ENCODE data around the gene DCAF8L2.
"Not testable (repeated sequence)": the region's sequence is repeated elsewhere in the genome, so short reads cannot be mapped to it uniquely, and the experiment has no call there.

The DCAF8L2 gene

DNA sequence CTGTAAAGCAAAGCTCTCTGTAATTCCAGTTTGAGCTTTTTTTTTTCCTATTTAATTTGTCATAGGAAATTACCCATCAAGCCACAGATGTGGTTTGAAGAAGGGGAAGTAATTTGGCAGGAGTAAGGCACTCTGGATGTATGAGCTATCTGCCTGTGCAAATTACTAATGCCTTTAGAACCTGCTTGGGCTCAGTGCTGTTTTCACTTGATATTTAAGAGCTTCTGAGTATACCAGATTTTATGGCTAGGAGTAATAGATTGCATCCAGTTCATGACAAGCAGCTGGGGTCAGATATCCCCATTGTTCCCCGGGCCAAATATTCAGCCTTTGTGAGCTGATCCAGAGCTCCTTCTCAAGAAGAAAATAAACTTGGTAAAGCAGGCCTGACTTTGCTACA, 89.1 kb downstream of the DCAF8L2 start:
- no peak for DNase-seq (ENCODE audit: low spot score)

DNA sequence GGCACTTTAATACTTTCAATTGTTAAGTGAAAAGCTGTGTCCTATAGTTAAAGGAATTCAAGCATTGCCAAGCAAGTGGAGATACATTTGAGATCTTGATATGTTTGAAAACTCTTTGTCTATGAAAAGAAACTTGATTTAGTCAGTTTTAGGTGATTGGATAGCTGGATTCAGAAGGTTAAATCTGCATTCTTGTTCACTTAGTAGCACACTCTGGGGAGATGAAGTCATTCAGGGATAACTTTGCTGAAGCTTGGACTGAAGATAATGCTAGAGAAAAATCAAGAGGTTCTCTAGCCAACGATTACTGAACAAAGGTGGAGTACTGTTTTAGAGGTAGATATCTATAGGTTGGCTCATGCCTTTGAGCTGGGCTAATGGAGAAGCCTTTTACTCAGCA, 90.6 kb downstream of the DCAF8L2 start:
- no peak for DNase-seq (ENCODE audit: low spot score)

DNA sequence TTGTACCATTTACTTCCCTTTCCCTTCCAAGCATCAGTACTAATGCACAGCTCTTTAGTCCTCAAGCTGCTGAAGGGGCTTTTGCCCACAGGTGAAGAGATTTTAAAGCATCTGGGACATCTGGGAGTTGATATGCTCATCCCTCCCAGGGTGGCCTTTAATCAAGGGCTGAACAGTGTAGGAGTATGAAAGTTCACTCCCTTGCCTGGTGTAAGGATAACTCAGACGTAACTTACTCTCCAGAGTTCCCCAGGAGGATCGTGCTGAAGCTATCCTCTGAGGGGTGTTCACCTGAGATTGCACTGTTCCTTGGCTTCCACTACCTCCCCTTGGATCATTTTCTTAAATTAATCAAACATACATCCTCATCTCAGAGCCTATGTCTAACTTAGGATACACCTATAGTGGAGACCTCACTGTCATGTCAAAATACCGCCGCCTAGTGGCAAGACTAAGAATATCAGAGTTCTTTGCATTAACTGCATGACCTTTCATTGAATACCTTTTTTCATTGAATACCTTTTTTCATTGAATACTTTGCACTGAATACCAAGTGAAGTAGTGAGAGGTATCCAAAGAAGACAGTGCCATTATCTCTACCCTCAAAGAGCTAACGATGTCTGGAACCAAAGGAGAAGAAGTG, 93.5 kb downstream of the DCAF8L2 start:
- peak; percentile 7 for DNase-seq (ENCODE audit: low spot score)

DNA sequence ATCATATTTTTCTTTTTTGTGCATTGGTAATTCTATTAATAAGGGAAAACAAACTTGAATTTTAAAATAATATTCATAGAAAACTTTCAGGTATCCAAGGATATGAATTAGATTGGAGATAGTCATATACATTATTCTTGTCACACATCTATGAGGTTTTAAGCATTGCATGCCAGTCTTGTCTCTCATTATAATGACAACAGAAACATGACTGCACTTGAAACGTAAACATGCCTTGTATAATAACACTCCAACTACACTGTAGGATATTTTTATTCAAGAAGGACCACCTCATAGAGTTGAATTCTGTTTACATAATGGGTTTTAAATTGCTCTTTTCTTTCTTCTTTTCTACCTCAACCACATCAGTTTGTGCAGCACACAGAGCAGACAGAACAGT, 104.5 kb downstream of the DCAF8L2 start:
- no peak for DNase-seq (ENCODE audit: low spot score)

DNA sequence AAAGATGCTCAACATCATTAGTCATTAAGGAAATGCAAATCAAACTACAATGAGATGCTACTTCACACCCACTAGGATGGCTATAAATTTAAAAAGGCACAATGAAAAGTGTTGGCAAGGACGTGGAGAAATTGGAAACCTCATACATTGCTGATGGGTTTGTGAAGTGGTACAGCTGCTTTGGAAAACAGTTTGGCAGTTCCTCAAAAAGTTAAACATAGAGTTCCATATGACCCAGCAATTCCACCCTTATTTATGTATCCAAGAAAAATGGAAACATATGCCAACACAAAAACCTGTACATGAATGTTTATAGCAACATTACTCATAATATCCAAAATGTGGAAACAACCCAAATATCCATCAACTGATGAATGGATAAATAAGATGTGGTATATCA, 116.4 kb downstream of the DCAF8L2 start:
- no peak for DNase-seq (ENCODE audit: low spot score)

DNA sequence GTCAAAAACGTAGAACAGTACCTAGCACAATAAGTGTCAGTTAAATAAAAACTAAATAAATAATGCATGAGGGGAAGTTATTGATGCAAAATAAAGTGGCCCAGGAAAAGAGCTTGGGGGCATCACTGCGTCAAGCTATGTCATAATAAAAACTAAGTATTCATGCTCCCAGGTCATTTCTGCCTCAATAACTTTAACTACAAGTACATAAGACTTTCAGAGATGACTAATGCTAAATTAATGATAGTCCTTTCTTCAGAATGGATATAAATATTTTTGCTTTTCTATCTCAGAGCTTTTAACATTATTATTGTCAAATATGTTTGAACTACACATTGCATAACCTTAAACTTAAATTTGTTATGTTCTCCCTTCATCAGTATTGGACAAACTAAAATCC, 125.5 kb downstream of the DCAF8L2 start:
- no peak for DNase-seq (ENCODE audit: low spot score)

DNA sequence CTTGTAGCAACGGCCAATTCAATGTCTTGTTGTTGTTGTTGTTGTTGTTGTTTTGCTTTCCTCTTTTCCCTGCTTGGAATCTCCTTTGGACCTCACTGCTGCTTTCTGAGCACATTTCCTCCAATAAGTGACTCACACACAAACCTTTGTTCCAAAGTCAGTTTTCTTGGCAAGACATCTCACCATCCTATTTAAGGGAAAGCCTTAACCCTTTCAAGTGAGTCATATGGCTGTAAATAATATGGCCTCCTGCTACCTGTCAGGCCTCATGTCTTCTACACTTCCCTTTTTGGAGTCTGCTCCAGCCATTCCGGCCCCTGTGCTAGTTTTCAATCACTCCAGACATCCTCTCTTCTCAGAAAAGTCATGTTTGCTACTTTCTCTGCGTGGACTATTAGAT, 138.1 kb downstream of the DCAF8L2 start:
- no peak for DNase-seq (ENCODE audit: low spot score)

DNA sequence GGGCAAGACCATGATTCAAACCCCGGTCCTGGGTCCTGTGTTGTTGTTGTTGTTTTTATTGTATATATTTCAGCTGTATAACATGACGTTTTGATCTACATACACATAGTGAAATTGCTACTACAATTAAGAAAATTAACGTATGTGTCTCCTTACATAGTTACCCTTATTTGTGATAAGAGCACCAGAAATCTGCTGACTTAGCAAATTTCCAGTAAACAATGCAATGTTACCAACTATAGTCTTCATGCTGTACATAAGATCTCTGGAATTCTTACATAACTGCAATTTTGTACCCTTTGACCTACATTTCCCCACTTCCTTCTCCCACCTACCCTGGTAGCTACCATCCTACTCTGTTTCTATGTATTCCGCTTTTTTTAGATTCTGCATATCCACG, 141.8 kb downstream of the DCAF8L2 start:
- DNase-seq (ENCODE audit: low spot score), result no peak

DNA sequence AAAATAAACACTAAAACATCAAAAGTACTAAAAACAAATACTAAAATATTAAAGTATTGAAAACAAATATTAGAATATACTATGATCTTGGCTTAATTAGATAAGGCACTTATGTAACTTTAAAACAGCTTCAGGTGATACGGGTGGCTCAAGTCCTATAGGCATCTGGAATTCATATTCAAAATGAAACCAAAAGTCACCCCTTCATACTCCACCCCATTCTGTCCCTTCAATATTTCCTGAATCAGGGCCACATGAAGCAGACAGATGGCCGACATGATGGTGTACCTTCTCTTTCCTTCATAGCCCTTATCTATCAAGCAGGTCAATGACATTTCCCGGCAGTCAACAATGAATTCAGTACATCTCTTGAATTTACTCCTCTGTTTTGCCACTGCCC, 145.8 kb downstream of the DCAF8L2 start:
- no peak for DNase-seq (ENCODE audit: low spot score)

DNA sequence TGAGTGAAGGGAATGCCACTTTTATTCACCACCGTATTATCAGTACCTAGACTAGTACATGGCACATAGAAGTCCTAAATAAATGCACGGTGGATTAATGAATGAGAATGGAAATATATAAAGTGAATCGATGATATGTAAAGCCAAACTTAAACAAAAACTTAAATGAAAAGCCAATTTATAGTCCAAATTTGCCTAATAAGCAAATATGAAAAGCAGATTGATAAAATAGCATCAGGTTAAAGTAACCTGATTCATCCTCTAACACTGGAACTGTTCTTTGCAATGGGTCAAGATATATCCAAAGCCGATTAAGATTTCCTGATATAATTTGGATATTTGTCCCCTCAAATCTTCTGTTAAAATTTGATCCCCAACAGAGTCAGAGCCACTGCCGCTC, 150.8 kb downstream of the DCAF8L2 start:
- no peak for DNase-seq (ENCODE audit: low spot score)

DNA sequence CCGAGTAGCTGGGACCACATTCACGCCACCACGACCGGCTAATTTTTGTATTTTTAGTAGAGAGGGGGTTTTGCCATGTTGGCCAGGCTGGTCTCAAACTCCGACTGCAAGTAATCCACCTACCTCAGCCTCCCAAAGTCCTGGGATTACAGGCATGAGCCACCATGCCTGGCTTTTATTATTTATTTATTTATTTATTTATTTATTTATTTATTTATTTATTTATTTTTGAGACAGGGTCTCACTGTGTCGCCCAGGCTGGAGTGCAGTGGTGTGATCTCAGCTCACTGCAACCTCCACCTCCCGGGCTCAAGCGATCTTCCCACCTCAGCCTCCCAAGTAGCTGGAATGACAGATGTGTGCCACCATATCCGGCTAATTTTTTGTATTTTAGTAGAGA, 153.4 kb downstream of the DCAF8L2 start:
- not testable (repeated sequence) for DNase-seq (ENCODE audit: low spot score)

DNA sequence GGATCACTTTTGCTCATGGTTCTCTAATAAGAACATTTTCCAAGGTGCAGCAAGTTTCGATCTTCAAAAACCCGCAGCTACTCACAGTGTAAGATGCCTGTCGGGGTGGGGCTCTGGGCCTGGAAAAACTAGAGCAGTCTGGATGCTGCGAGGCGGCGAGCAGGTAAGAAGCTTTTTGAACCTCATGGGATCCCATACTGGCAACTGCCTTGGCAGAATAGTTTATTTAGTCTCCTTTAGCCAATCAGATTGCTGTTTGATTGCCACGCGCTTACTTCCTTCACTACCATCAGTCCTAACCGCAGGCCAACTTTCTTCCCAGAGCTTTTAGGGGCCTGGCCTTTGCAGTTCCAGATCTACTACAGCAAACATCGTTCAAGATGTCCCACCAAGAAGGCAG, 156.4 kb downstream of the DCAF8L2 start:
- no peak for DNase-seq (ENCODE audit: low spot score)

DNA sequence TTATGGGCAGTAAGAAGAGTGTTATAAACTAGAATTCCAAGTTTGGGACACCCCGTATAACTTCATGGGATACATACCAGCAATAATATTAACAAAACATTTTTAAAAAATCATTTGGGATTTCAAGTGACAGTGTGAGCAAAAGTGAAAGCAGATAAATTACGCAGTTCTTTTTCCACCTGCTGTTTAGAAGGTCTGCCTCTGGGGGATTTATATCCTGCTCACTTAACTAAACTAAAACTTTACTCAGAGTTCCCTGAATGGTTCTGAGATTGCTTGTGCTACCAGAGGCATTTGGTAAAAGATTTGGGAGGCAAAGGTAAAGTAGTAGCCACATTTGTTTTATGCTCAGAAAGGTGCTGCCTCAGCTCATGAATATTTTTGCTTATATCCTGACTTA, 160.2 kb downstream of the DCAF8L2 start:
- DNase-seq (ENCODE audit: low spot score), result not testable (repeated sequence)

DNA sequence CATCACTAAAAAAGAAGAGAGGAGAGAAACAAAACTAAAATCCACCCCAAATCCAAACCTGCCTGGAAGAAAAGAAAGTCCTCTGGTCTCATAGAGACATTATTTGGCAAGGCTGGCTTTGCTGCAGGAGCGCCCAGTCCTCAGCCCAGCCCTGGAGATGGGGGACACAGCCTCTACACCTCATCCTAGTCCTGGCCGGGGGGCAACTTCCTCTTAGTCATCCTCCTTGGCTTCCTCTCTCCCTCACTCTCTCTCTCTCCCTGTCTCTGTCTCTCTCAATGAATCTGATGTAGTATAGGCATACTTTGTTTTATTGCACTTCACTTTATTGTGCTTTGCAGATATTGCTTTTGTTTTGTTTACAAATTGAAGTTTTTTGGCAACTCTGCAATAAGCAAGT, 161.8 kb downstream of the DCAF8L2 start:
- no peak for DNase-seq (ENCODE audit: low spot score)

DNA sequence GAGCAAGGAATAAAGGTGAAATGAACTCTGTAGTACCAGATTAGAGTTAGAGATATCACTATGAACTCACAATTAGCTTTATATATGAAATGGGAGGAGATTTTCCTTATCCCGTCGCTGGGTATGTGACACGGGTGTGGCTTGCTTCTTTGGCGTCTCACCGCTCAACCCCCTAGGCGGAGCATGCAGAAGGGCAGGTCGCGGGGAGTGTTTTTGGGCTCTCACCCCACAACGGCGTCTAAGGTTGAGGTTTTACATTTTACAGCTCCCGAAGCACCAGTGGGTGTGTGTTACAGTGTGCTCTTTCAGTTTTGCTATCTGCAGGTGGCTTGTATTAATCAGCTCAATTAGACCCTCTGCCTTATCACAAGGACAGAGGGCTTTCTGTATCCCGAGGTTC, 175.6 kb downstream of the DCAF8L2 start:
- no peak for DNase-seq (ENCODE audit: low spot score)

DNA sequence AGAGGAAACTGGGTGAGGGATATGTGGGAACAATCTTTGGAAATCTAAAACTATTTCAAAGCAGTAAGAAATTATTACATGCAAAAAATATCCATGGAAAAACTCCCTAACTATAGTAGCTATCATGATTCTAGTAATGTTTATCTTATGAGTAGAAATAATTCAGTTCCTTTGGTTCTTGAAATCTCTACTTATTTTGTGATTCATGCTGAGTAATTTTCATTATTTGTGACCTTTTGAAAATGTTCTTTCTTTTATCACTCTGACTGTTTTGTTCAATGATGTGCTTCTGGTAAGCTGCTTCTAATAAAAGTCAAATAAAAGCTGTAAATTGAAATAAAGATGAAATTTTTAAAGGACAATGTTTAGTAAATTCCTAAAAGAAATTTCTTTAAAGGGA, 177.2 kb downstream of the DCAF8L2 start:
- no peak for DNase-seq (ENCODE audit: low spot score)

DNA sequence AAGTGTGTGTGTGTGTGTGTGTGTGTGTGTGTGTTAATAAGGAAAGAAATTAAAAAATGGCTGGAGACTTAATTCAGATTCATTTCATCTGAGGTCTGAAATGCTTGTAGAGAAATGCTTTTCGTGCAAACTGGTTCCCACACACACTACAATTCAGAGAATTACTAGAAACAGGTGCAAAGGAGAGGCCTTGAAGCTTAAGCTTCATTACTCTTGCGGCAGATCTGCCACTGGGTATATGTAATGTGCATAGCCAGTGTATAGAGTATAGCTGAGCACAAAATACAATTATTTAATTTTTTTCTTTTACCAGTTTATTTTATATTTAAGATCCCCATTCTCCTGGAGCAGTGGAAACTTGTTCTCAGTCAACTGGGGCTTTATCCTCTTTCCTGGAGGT, 185.8 kb downstream of the DCAF8L2 start:
- DNase-seq (ENCODE audit: low spot score), result no peak

DNA sequence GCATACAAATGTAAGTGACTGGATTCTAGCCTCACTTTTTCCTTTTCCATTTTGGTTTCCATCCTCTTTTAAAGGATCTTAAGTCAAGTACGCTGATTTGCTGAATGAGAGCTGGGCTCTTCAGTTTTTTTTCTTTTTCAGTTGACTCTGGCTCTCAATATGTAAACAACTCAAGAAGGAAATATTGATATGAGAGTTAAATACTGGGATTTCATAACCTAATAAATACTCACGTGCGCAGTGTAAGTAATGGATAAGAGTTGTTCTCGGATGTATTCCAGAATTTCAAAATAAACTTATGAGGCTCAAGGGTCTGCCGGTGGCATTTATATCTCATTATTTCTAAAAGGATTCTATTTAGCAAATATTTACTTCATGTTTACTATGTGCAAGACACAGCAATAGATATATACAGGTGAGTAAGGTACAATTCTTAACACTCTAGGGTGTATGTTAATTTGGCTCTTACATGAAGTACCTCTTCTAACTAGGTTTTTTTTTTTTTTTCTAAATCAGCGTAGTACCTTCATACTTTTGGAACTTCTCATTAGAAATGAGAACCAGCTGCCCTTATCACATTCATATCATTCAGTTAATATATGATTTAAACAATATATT, 206.6 kb downstream of the DCAF8L2 start:
- DNase-seq (ENCODE audit: low spot score), result no peak

DNA sequence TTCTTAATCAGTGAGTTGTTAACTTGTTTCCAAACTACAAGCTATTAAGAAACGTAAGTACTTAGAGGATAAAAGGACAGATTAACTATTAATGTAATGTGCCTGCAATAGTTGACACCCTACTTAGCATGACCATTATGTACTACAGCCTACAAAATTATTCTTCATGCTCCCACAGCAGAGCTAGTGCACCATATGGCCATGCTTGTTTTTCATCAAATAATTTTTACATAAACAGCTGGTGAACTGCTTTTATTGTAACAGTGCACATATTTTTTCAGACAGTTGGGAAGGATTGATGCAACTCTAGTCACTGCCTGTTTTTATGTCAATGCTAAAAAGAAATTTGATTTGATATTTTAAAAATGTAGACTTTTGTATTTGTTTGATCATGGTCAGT, 207.4 kb downstream of the DCAF8L2 start:
- DNase-seq (ENCODE audit: low spot score), result no peak

Data from iPS-NIHi11 (cell line).